ENCODE data around the gene MYO7A.

MYO7A gene

GRCh38 chr11:77253690-77254089, 125.6 kb downstream of the MYO7A start:
- DNase-seq (ENCODE audit: low read depth), result no peak
- H3K4me3 ChIP-seq (replicated peaks; ENCODE audit: low read depth, low read length), result no peak overlapping the region
- TF ChIP-seq CTCF (IDR thresholded peaks at IDR 0.05; ENCODE audit: low read length, missing control alignments), result no peak

GRCh38 chr11:77259641-77260040, 131.6 kb downstream of the MYO7A start:
- no peak for TF ChIP-seq CTCF (IDR thresholded peaks at IDR 0.05; ENCODE audit: low read length, missing control alignments)
- DNase-seq (ENCODE audit: low read depth), result peak; percentile 60
- no peak overlapping the region for H3K4me3 ChIP-seq (replicated peaks; ENCODE audit: low read depth, low read length)

GRCh38 chr11:77262803-77263202, 134.8 kb downstream of the MYO7A start:
- H3K4me3 ChIP-seq (replicated peaks; ENCODE audit: low read depth, low read length), result no peak overlapping the region
- DNase-seq (ENCODE audit: low read depth), result no peak
- no peak for TF ChIP-seq CTCF (IDR thresholded peaks at IDR 0.05; ENCODE audit: low read length, missing control alignments)

All from fibroblast of pulmonary artery (primary cell).